Osteocyte (in vitro differentiated cells): ENCODE measurements around the gene CRMP1. TPM values are rescaled to one million over a fixed set of nuclear protein-coding genes. Genes with fewer than 3 reads are reported as not detected.
A peak's percentile ranks its signal among the peaks of the same experiment; 100 is the strongest.

ENCODE experiments used
- DNase-seq: peaks from one replicate; pipeline ENCODE4 v3.0.0; 2021; ENCODE audit warnings: mixed read lengths; ENCODE audit not compliant: unreplicated experiment; ENCODE audit errors: extremely low spot score
- H3K27ac Mint-ChIP-seq: one replicate; pipeline ENCODE4 v1.8.0; 2021; ENCODE audit warnings: mild to moderate bottlenecking, mixed read lengths; ENCODE audit not compliant: unreplicated experiment
- H3K27me3 Mint-ChIP-seq: one replicate; pipeline ENCODE4 v1.8.0; 2021; ENCODE audit warnings: mixed read lengths; ENCODE audit not compliant: unreplicated experiment
- H3K36me3 Mint-ChIP-seq: one replicate; pipeline ENCODE4 v1.8.0; 2021; ENCODE audit warnings: mixed read lengths; ENCODE audit not compliant: unreplicated experiment
- H3K4me1 Mint-ChIP-seq: one replicate; pipeline ENCODE4 v1.8.0; 2021; ENCODE audit warnings: mixed read lengths; ENCODE audit not compliant: unreplicated experiment
- H3K4me3 Mint-ChIP-seq: one replicate; pipeline ENCODE4 v1.8.0; 2021; ENCODE audit warnings: mild to moderate bottlenecking, moderate library complexity, mixed read lengths; ENCODE audit not compliant: unreplicated experiment
- H3K9me3 Mint-ChIP-seq: one replicate; pipeline ENCODE4 v1.8.0; 2021; ENCODE audit warnings: mixed read lengths; ENCODE audit not compliant: unreplicated experiment
- CTCF ChIP-seq: fragments of 200-600 bp; sonication (generic); IDR thresholded peaks from 2 replicates; pipeline ENCODE4 v1.5.0; 2021; ENCODE audit warnings: antibody characterized with exemption, mild to moderate bottlenecking, moderate library complexity
- microRNA-seq: library from miRNA; unstranded; fragments of <30 nt; microRNA quantifications from one replicate; pipeline ENCODE4 v1.1.0, GENCODE V29; 2020; ENCODE audit not compliant: unreplicated experiment
- total RNA-seq: library from RNA; stranded (reverse); gene quantifications from 2 replicates; pipeline ENCODE4 v1.2.1, GENCODE V29; 2021

Gene CRMP1
- total RNA-seq, 1 donor from 2014 or later: 24.5 TPM

- Mint-ChIP-seq H3K9me3 (peaks cover 19% of the 10 kb centered on the region), H3K4me3 (no peak overlapping the region), H3K4me1 (peaks cover 5% of the 10 kb centered on the region), H3K27ac (no peak overlapping the region), H3K27me3 (no peaks in the 10 kb centered on the region), H3K36me3 (peaks cover 53% of the 10 kb centered on the region)
- no peak for TF ChIP-seq CTCF
- peak; percentile 72 for DNase-seq
Measured at GRCh38 chr4:5772528-5773270, 120.2 kb downstream of the CRMP1 start.

Small RNA genes within 50 kb of the gene (microRNA-seq; reads per million reads assigned to microRNA genes)
- gene MIR378D1: not detected

Other genes starting within 250 kb of the CRMP1 start
- gene EVC2, start 184.5 kb downstream of the CRMP1 start, total RNA-seq: 3.1 and 3.5 TPM in 2 replicates
- gene EVC, start 181.9 kb downstream of the CRMP1 start, total RNA-seq: 40.9 and 41.6 TPM in 2 replicates
- gene C4orf50, start 125.3 kb upstream of the CRMP1 start, total RNA-seq: not detected in 2 replicates